DLD1 (cell line): ENCODE measurements around the gene DSCAML1.

Experiments
- in situ Hi-C: cut with HindIII; loops from 2 replicates; pipeline ENCODE4 v1.10.0; 2017; ENCODE audit warnings: low sequenced_read_pairs

DSCAML1 gene

GRCh38 chr11:117676501-117676900, 120.5 kb downstream of the DSCAML1 start:
- in situ Hi-C loops = no loop called here

GRCh38 chr11:117673602-117674001, 123.4 kb downstream of the DSCAML1 start:
- in situ Hi-C loops = no loop called here

- in situ Hi-C loops = no loop called here
Observed at GRCh38 chr11:117671370-117671769, 125.6 kb downstream of the DSCAML1 start.

GRCh38 chr11:117670924-117671323, 126.1 kb downstream of the DSCAML1 start:
- in situ Hi-C loops = no loop called here

- in situ Hi-C loops = no loop called here
Observed at GRCh38 chr11:117670443-117670842, 126.6 kb downstream of the DSCAML1 start.

GRCh38 chr11:117669616-117670015, 127.4 kb downstream of the DSCAML1 start:
- in situ Hi-C loops = no loop called here

- in situ Hi-C loops = no loop called here
Observed at GRCh38 chr11:117669062-117669461, 128.0 kb downstream of the DSCAML1 start.

GRCh38 chr11:117668321-117668751, 128.7 kb downstream of the DSCAML1 start:
- in situ Hi-C loops = no loop called here

- in situ Hi-C loops = no loop called here
Observed at GRCh38 chr11:117664897-117665296, 132.1 kb downstream of the DSCAML1 start.

GRCh38 chr11:117663821-117664220, 133.2 kb downstream of the DSCAML1 start:
- in situ Hi-C loops = no loop called here

GRCh38 chr11:117663414-117663813, 133.6 kb downstream of the DSCAML1 start:
- in situ Hi-C loops = no loop called here

GRCh38 chr11:117662671-117663269, 134.2 kb downstream of the DSCAML1 start:
- in situ Hi-C loops = no loop called here

GRCh38 chr11:117662255-117662654, 134.8 kb downstream of the DSCAML1 start:
- in situ Hi-C loops = no loop called here

GRCh38 chr11:117658809-117659208, 138.2 kb downstream of the DSCAML1 start:
- in situ Hi-C loops = no loop called here

- in situ Hi-C loops = no loop called here
Observed at GRCh38 chr11:117657794-117658193, 139.2 kb downstream of the DSCAML1 start.

GRCh38 chr11:117654281-117655255, 142.4 kb downstream of the DSCAML1 start:
- in situ Hi-C loops = no loop called here

- in situ Hi-C loops = no loop called here
Observed at GRCh38 chr11:117652521-117652920, 144.5 kb downstream of the DSCAML1 start.

GRCh38 chr11:117649296-117650055, 147.5 kb downstream of the DSCAML1 start:
- in situ Hi-C loops = no loop called here

- in situ Hi-C loops = no loop called here
Observed at GRCh38 chr11:117647872-117648271, 149.1 kb downstream of the DSCAML1 start.

GRCh38 chr11:117647207-117647606, 149.8 kb downstream of the DSCAML1 start:
- in situ Hi-C loops = no loop called here

- in situ Hi-C loops = no loop called here
Observed at GRCh38 chr11:117646411-117646810, 150.6 kb downstream of the DSCAML1 start.
